Measurements from ENCODE around the gene BTBD16. TPM values are rescaled to one million over a fixed set of nuclear protein-coding genes. Genes with fewer than 3 reads are reported as not detected.

BTBD16 gene
- total RNA-seq, 2 experiments from 2014 or later, result not detected

DNA sequence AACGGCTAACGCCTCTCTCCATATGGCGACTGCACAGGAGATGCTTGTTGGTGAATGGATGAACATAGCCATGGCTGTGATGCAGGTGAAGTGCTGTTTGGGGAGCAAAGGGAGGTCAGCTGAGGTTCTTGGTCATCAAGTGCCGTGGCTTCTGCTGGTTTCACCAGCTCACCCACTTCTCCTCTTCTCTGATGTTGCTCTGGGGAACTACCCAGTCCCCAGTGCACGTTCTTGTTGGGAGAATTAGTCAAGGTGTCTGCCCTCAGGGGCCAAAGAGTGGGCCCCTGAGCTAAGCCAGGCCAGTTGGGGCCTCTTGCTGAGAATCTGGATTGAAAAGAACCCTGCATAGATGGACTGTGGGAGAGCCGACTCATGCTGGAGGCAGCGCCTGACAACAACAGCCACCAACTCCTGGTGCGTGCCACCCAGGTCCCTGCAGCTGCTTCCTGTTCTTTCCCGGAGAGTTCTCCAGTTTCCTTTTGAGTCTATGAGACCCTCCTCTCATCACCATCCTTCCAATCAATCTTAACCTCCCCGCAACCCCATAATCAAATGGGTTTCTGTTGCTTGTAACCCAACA is 3.0 kb downstream of the BTBD16 start:
- Mint-ChIP-seq H3K4me1 (peaks cover 1% of the 10 kb centered on the region), H3K27ac (no peak overlapping the region), H3K4me3 (no peak overlapping the region), H3K9me3 (no peaks in the 10 kb centered on the region), H3K27me3 (peaks cover 5% of the 10 kb centered on the region), H3K36me3 (no peaks in the 10 kb centered on the region)
- POLR2A ChIA-PET, result no interaction called here
- no peak for ATAC-seq (ENCODE audit: low read depth)
- DNase-seq, result no peak

DNA sequence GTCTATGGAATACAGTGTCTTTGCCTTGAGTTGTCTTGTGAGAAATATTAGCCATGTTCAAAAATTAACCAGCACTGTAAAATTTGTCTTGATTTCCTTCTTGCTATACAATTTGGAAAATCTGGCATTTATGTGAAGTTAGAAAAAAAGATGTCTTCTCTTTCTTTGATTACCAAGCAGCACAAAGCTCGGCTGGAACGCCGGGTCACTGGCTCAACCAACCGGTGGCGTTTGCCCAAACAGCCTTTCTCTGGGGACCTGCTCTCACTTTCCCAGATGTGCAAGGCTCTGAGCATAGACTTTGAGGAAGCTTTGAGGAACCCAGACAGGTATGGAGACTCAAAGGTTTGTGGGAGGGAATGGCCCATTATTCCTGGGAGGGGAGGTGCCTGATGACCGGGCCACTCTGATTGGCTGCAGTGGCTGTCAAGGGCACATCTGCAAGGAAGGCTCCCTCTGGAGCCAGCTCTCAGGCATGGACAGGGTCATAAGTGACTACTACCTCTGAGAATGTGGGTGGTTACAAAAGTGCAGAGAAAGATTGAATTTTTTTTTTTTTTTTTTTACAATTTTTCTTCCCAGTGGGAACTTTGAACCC is 5.6 kb downstream of the BTBD16 start:
- H3K4me3 Mint-ChIP-seq, result no peak overlapping the region
- DNase-seq, result no peak
- POLR2A ChIA-PET, result no interaction called here
- no peak for ATAC-seq (ENCODE audit: low read depth)
- H3K27ac Mint-ChIP-seq, result no peak overlapping the region
- no peaks in the 10 kb centered on the region for H3K9me3 Mint-ChIP-seq
- peaks cover 7% of the 10 kb centered on the region for H3K27me3 Mint-ChIP-seq
- H3K36me3 Mint-ChIP-seq, result no peaks in the 10 kb centered on the region
- H3K4me1 Mint-ChIP-seq, result no peaks in the 10 kb centered on the region

GRCh38 chr10:122277526-122278136 is 6.5 kb downstream of the BTBD16 start:
- no peak overlapping the region for H3K27ac Mint-ChIP-seq
- H3K27me3 Mint-ChIP-seq, result peaks cover 9% of the 10 kb centered on the region
- no peaks in the 10 kb centered on the region for H3K36me3 Mint-ChIP-seq
- POLR2A ChIA-PET, result no interaction called here
- DNase-seq (no peak), ATAC-seq (ENCODE audit: low read depth) (no peak)
- H3K9me3 Mint-ChIP-seq, result no peaks in the 10 kb centered on the region
- no peaks in the 10 kb centered on the region for H3K4me1 Mint-ChIP-seq
- H3K4me3 Mint-ChIP-seq, result no peak overlapping the region

- Mint-ChIP-seq H3K9me3 (no peaks in the 10 kb centered on the region), H3K27me3 (peaks cover 18% of the 10 kb centered on the region), H3K4me3 (no peak overlapping the region), H3K27ac (no peak overlapping the region), H3K36me3 (no peaks in the 10 kb centered on the region), H3K4me1 (no peaks in the 10 kb centered on the region)
- POLR2A ChIA-PET, result no interaction called here
- DNase-seq, result no peak
- ATAC-seq (ENCODE audit: low read depth), result no peak
These were observed 8.6 kb downstream of the BTBD16 start for GRCh38 chr10:122279725-122280141.

DNA sequence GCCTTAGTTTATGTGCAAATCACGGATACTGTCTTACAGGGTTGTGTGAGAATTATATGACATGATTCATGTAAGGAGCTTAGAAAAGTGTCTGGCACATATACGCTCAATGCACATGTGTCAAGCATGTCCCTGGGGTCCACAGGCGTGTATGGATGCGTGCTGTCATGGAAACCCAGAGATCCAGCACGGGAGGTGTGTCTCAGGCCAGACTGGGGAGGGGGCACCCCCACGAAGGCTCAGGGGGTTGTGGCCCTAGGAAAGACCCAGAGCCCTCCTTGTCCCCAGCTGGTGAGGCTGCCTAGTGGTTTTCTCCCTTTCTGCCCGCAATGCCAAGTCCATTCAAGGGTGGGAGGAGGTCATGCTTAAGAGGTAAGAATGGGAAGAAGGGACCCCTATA is 9.1 kb downstream of the BTBD16 start:
- DNase-seq, result no peak
- no peak for ATAC-seq (ENCODE audit: low read depth)
- peaks cover 20% of the 10 kb centered on the region for H3K27me3 Mint-ChIP-seq
- no peaks in the 10 kb centered on the region for H3K9me3 Mint-ChIP-seq
- H3K27ac Mint-ChIP-seq, result no peak overlapping the region
- no peak overlapping the region for H3K4me3 Mint-ChIP-seq
- H3K4me1 Mint-ChIP-seq, result no peaks in the 10 kb centered on the region
- POLR2A ChIA-PET, result no interaction called here
- no peaks in the 10 kb centered on the region for H3K36me3 Mint-ChIP-seq

GRCh38 chr10:122281018-122281626 is 10.0 kb downstream of the BTBD16 start:
- POLR2A ChIA-PET, result no interaction called here
- no peak for ATAC-seq (ENCODE audit: low read depth)
- peaks cover 21% of the 10 kb centered on the region for H3K27me3 Mint-ChIP-seq
- no peak overlapping the region for H3K4me3 Mint-ChIP-seq
- no peaks in the 10 kb centered on the region for H3K36me3 Mint-ChIP-seq
- no peaks in the 10 kb centered on the region for H3K4me1 Mint-ChIP-seq
- no peaks in the 10 kb centered on the region for H3K9me3 Mint-ChIP-seq
- no peak overlapping the region for H3K27ac Mint-ChIP-seq
- DNase-seq, result no peak

GRCh38 chr10:122281751-122282150 is 10.7 kb downstream of the BTBD16 start:
- H3K4me1 Mint-ChIP-seq, result no peaks in the 10 kb centered on the region
- ATAC-seq (ENCODE audit: low read depth) (no peak), DNase-seq (no peak)
- no peak overlapping the region for H3K27ac Mint-ChIP-seq
- H3K27me3 Mint-ChIP-seq, result peaks cover 21% of the 10 kb centered on the region
- H3K4me3 Mint-ChIP-seq, result no peak overlapping the region
- H3K9me3 Mint-ChIP-seq, result no peaks in the 10 kb centered on the region
- POLR2A ChIA-PET, result no interaction called here
- no peaks in the 10 kb centered on the region for H3K36me3 Mint-ChIP-seq

GRCh38 chr10:122282253-122282671 is 11.2 kb downstream of the BTBD16 start:
- H3K9me3 Mint-ChIP-seq, result no peaks in the 10 kb centered on the region
- POLR2A ChIA-PET, result no interaction called here
- no peak overlapping the region for H3K27ac Mint-ChIP-seq
- no peaks in the 10 kb centered on the region for H3K4me1 Mint-ChIP-seq
- peaks cover 21% of the 10 kb centered on the region for H3K27me3 Mint-ChIP-seq
- no peak for DNase-seq
- no peak overlapping the region for H3K4me3 Mint-ChIP-seq
- H3K36me3 Mint-ChIP-seq, result no peaks in the 10 kb centered on the region
- ATAC-seq (ENCODE audit: low read depth), result no peak

DNA sequence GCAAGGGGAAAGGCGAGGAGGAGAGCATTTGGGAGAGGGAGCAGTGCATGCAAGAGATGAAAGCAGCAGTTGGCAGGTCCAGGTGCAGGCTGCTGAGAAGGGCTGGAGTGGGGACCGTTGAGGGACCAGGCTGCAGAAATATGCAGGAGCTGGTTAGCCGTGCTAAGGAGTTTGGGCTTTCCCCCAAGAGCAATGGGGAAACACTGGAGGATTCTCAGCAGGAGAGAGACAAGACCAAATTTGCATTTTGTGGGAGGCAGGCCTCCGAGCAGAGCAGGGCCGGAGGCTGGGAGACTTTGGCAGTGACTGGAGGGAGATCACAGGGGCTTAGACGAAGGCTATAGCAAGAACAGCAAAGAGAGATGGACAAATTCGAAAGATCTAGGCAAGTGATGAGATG is 11.8 kb downstream of the BTBD16 start:
- ATAC-seq (ENCODE audit: low read depth) (no peak), DNase-seq (no peak)
- no peaks in the 10 kb centered on the region for H3K4me1 Mint-ChIP-seq
- H3K36me3 Mint-ChIP-seq, result no peaks in the 10 kb centered on the region
- POLR2A ChIA-PET, result no interaction called here
- H3K9me3 Mint-ChIP-seq, result no peaks in the 10 kb centered on the region
- peaks cover 21% of the 10 kb centered on the region for H3K27me3 Mint-ChIP-seq
- no peak overlapping the region for H3K4me3 Mint-ChIP-seq
- no peak overlapping the region for H3K27ac Mint-ChIP-seq

DNA sequence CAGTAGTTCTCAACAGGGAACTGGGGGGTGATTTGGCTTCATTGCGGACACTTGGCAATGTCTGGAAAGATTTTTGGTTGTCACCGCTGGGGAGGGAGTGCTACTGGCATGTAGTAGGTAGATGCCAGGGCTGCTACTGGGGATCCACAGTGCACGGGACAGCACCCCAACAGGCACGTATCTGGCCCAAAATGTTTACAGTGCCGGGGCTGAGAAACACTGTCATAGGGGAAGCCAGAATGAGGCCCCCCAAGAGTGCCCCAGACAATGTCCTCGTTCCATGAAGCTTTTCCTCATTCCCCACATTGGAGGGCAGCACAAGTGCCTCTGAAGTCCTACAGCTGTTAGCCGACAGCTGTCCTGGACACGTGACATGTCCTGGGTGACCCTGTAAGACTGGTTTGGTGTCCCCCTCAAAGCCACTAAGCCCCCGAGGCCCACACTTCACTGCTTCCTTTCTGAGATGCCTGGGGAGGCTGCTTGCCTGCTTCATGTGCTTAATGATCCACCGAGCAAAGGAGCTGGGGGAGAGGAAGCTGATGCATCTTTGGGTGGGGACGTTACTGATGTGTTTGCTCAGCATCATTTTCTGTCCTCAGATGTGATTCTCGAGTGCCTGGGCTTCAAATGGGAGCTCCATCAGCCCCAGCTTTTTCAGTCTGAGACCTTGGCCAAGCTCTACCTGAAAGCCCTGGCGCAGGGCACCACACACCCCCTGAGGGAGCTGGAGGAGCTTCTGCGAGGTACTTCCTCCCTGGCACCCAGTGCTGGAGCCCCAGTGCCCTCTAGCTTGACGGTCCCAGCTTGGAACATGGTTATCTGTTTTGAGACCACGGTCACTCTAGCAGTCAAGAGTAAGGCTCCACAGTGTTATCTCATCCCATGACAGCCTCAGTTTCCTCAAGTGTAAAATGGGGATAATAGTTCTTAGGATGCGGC is 14.7 kb downstream of the BTBD16 start:
- H3K36me3 Mint-ChIP-seq, result no peaks in the 10 kb centered on the region
- POLR2A ChIA-PET, result no interaction called here
- H3K4me3 Mint-ChIP-seq, result no peak overlapping the region
- peaks cover 3% of the 10 kb centered on the region for H3K4me1 Mint-ChIP-seq
- no peak overlapping the region for H3K27ac Mint-ChIP-seq
- DNase-seq, result no peak
- peaks cover 25% of the 10 kb centered on the region for H3K27me3 Mint-ChIP-seq
- H3K9me3 Mint-ChIP-seq, result no peaks in the 10 kb centered on the region
- no peak for ATAC-seq (ENCODE audit: low read depth)

- DNase-seq (no peak), ATAC-seq (ENCODE audit: low read depth) (no peak)
- peaks cover 18% of the 10 kb centered on the region for H3K27me3 Mint-ChIP-seq
- POLR2A ChIA-PET, result no interaction called here
- no peak overlapping the region for H3K27ac Mint-ChIP-seq
- peaks cover 3% of the 10 kb centered on the region for H3K4me1 Mint-ChIP-seq
- H3K9me3 Mint-ChIP-seq, result no peaks in the 10 kb centered on the region
- no peaks in the 10 kb centered on the region for H3K36me3 Mint-ChIP-seq
- H3K4me3 Mint-ChIP-seq, result no peak overlapping the region
These were observed 15.8 kb downstream of the BTBD16 start for GRCh38 chr10:122286867-122287266.

GRCh38 chr10:122287570-122287969 is 16.5 kb downstream of the BTBD16 start:
- no peaks in the 10 kb centered on the region for H3K36me3 Mint-ChIP-seq
- POLR2A ChIA-PET, result no interaction called here

DNA sequence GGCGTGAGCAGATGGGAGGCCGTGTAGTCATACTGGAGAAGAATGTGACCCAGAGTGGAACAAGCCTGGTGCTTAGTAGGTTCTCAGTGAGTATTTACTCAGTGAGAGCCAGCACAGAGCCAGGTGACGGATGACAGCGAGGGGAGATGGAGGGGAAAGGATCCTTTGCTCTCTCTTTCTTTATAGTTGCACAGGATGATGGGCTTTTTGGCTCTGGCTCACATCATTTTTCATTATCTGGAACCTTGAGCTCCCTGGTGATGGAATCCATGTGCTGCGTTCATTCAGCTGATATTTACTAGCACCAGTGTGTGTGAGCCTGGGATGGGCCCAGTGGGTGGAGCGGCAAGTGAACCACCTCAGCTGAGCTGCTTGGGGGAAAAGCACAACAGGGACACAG is 17.2 kb downstream of the BTBD16 start:
- H3K4me3 Mint-ChIP-seq, result no peak overlapping the region
- no peaks in the 10 kb centered on the region for H3K36me3 Mint-ChIP-seq
- peaks cover 10% of the 10 kb centered on the region for H3K27me3 Mint-ChIP-seq
- POLR2A ChIA-PET, result no interaction called here
- H3K27ac Mint-ChIP-seq, result no peak overlapping the region
- no peak for ATAC-seq (ENCODE audit: low read depth)
- no peak for DNase-seq
- no peaks in the 10 kb centered on the region for H3K9me3 Mint-ChIP-seq
- peaks cover 3% of the 10 kb centered on the region for H3K4me1 Mint-ChIP-seq

More at GRCh38 chr10:122287570-122287969, 16.5 kb downstream of the BTBD16 start:
- Mint-ChIP-seq H3K4me3 (no peak overlapping the region), H3K4me1 (peaks cover 3% of the 10 kb centered on the region), H3K27ac (no peak overlapping the region), H3K9me3 (no peaks in the 10 kb centered on the region), H3K27me3 (peaks cover 16% of the 10 kb centered on the region)
- ATAC-seq (ENCODE audit: low read depth) (no peak), DNase-seq (no peak)
